Effector CD4-positive, alpha-beta T cell (primary cell): ENCODE data around the gene ELK4.

Source experiments
- DNase-seq: peaks from one replicate; pipeline ENCODE4 v3.0.0-alpha.2; 2020

ELK4 gene

DNA sequence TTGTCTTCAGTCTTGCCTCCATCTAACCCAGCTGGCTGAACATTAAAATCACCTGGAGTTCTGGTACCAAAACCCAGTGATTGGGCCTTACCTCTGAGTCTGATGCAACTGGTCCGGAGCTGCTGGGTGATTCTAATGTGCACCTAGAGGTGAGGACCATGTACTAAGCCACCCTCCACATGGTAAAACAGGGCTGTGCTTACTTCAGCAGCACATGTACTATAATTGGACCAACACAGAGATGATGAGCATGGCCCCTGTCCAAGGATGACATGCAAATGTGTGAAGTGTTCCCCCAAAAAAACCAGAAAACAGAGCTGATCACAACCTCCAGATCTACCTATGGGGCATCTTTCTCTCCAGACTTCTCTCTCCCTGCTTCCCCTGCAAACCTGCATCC, 37.0 kb downstream of the ELK4 start:
- no peak for DNase-seq

DNA sequence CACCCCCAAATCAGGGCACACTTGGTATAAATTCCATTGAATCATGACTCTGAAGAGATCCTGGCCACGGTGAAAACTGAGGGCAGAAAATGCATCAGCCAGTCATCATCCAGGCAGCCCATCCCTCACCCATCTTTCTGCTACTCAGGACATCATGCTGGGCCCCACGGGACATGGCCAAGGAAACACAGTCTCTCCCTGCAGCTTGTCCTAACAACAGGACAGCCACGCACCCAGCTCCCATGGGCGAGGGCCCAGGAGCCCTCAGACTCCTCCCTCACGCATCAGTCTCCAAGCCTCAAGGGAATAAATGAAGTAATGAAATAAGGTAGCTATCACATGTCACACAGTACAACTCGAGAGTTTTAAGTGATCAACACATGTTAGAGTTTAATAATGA, 37.8 kb downstream of the ELK4 start:
- DNase-seq = no peak

- no peak for DNase-seq
These were observed 38.3 kb downstream of the ELK4 start for GRCh38 chr1:205593532-205593931.

GRCh38 chr1:205592443-205593003, 39.3 kb downstream of the ELK4 start:
- DNase-seq = no peak

- DNase-seq = peak; percentile 85
These were observed 40.1 kb downstream of the ELK4 start for GRCh38 chr1:205591522-205592351.

- DNase-seq = no peak
These were observed 40.9 kb downstream of the ELK4 start for GRCh38 chr1:205590777-205591513.

- DNase-seq = no peak
These were observed 41.4 kb downstream of the ELK4 start for GRCh38 chr1:205590457-205590768.

GRCh38 chr1:205589618-205590456, 42.0 kb downstream of the ELK4 start:
- DNase-seq = no peak

GRCh38 chr1:205589046-205589445, 42.8 kb downstream of the ELK4 start:
- no peak for DNase-seq

DNA sequence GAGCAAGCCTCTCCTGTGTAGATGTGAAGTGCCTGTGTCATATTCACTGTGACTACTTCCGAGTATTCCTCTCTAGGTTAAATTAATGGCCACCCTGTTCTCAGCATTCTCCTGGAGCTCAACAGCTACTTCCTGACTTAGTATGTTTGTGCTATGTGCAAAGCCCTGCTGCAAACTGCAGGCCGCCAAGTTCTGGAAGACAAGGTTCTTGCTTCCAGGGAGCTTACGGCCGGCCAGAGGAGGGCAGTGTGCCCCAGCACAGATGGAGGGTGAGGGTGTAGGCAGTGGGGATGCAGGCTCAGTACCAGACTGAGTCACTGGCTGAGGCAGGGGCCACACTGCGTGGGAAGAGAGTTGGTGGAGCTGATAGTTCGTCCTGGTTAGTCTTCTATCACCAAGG, 43.2 kb downstream of the ELK4 start:
- no peak for DNase-seq

GRCh38 chr1:205587581-205587980, 44.2 kb downstream of the ELK4 start:
- no peak for DNase-seq

- DNase-seq = no peak
These were observed 45.7 kb downstream of the ELK4 start for GRCh38 chr1:205585835-205586785.

DNA sequence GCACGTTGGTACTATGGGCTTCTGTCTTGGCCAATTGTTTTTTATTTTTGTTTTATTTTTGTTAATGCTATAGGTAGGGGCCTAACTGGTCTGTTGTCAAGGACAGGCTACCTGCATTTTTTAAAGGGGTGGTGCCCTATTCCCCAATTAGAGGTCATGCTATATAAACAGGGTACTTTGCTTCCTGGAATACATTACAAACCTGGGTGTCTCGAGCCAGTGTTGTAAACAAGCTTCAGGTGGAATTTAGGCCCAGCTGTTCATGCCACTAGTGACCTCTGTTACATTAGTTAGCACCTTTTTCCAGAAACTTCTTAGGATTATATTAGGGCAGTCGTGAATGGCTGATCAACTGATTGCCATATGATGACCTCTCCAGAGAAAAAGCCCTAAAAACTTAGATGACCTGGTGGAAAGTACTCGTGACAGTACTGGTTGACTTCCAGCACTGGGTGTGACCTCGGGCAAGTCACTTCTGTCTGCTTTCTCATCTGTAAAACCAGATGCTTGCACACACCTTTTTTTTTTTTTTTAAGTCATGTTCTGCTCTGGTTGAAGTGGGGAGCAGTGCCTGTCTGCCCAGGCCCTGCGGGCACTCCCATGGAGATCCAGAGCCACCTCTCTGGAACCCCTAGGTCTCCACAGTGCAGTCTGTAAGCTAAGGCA, 46.5 kb downstream of the ELK4 start:
- DNase-seq = no peak

- DNase-seq = no peak
These were observed 47.1 kb downstream of the ELK4 start for GRCh38 chr1:205584732-205585131.

DNA sequence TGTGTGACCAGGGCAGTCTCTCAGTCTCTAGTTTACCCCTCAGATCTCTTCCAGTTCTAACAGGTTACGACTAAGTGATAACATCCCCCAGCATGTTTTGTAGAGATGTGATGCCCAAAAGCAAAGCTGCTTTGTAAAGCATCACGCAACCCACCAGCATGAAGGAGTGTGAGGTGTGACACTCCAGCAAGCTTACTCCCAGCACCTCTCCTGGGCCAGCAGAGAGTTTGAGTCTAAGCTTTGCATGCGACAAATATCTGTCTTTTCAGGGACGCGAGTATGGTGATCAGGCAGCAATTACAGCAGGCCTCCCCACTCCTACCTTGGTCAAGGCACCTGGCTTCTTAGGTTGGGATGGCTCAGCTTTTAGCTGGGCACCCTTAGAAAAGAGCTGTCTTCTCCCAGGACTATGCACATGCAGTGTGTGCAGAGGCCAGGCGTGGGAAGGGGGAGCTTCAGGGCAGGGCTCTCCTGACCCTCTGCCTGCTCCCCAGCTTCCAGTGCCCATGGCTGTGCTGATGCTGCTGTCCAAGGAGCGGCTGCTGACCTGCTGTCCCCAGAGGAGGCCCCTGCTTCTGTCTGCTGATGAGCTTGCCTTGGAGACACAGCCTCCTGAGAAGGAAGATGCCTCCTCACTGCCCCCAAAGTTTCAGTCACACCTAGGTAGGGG, 48.2 kb downstream of the ELK4 start:
- no peak for DNase-seq

GRCh38 chr1:205582471-205583291, 49.1 kb downstream of the ELK4 start:
- no peak for DNase-seq

- no peak for DNase-seq
These were observed 49.8 kb downstream of the ELK4 start for GRCh38 chr1:205582046-205582445.

GRCh38 chr1:205581321-205581980, 50.4 kb downstream of the ELK4 start:
- DNase-seq = no peak

DNA sequence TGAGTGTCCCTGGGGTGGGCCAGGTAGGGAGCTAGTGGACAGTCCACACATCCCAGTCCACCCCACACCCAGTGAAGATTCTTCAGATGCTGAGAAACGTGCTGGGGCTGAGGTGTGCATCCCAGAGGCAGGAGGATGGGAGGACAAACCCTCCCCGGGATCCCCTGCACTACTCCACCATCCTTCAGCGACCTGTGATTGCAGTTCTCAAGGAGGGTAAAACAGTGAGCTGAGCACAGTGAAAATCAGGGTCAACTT, 51.0 kb downstream of the ELK4 start:
- DNase-seq = no peak
